GM18858 (cell line): ENCODE data around the gene TNIK.

Source experiments
- ATAC-seq: cut with Tn5 transposase; IDR thresholded peaks from one replicate; pipeline ENCODE4 v1.9.1; 2021; ENCODE audit not compliant: unreplicated experiment

The TNIK gene

GRCh38 chr3:171113716-171114115 lies 346.5 kb downstream of the TNIK start:
- no peak for ATAC-seq

GRCh38 chr3:171110715-171111114 lies 349.5 kb downstream of the TNIK start:
- no peak for ATAC-seq

GRCh38 chr3:171108066-171108465 lies 352.1 kb downstream of the TNIK start:
- ATAC-seq = no peak

- ATAC-seq = no peak
Measured at GRCh38 chr3:171103185-171103584, 357.0 kb downstream of the TNIK start.

- no peak for ATAC-seq
Measured at GRCh38 chr3:171101982-171102641, 358.1 kb downstream of the TNIK start.

GRCh38 chr3:171099911-171100310 lies 360.3 kb downstream of the TNIK start:
- ATAC-seq = no peak

- ATAC-seq = peak; percentile 82
Measured at GRCh38 chr3:171095063-171095462, 365.1 kb downstream of the TNIK start.

GRCh38 chr3:171094411-171094810 lies 365.8 kb downstream of the TNIK start:
- ATAC-seq = no peak

GRCh38 chr3:171093462-171093861 lies 366.7 kb downstream of the TNIK start:
- ATAC-seq = no peak

- ATAC-seq = no peak
Measured at GRCh38 chr3:171092467-171092911, 367.7 kb downstream of the TNIK start.

GRCh38 chr3:171090321-171090720 lies 369.9 kb downstream of the TNIK start:
- ATAC-seq = no peak

- ATAC-seq = peak; percentile 34
Measured at GRCh38 chr3:171088964-171089754, 371.0 kb downstream of the TNIK start.

GRCh38 chr3:171088496-171088895 lies 371.7 kb downstream of the TNIK start:
- ATAC-seq = no peak

- no peak for ATAC-seq
Measured at GRCh38 chr3:171086914-171087313, 373.3 kb downstream of the TNIK start.

GRCh38 chr3:171077261-171077660 lies 382.9 kb downstream of the TNIK start:
- no peak for ATAC-seq

GRCh38 chr3:171072432-171072831 lies 387.8 kb downstream of the TNIK start:
- ATAC-seq = no peak

GRCh38 chr3:171068658-171069057 lies 391.5 kb downstream of the TNIK start:
- no peak for ATAC-seq

- ATAC-seq = no peak
Measured at GRCh38 chr3:171066206-171066605, 394.0 kb downstream of the TNIK start.

- no peak for ATAC-seq
Measured at GRCh38 chr3:171065732-171066131, 394.5 kb downstream of the TNIK start.

GRCh38 chr3:171064461-171064860 lies 395.7 kb downstream of the TNIK start:
- ATAC-seq = no peak

- ATAC-seq = no peak
Measured at GRCh38 chr3:171061749-171062148, 398.5 kb downstream of the TNIK start.

GRCh38 chr3:171059978-171060377 lies 400.2 kb downstream of the TNIK start:
- ATAC-seq = no peak
